Liver (tissue), 9 donors: ENCODE measurements around the gene ILDR2. TPM values are rescaled to one million over a fixed set of nuclear protein-coding genes. Genes with fewer than 3 reads are reported as not detected.

Source experiments
- DNase-seq: peaks from one replicate; pipeline ENCODE4 v3.0.0-alpha.2; 2017; ENCODE audit warnings: low spot score
- H3K27ac ChIP-seq, 2 donors: one replicate each; pipeline ENCODE4 v1.7.0; 2013; ENCODE audit warnings: inconsistent platforms in 2 of 2, low read length in 2 of 2, control low read depth in 1 of 2, low read depth in 1 of 2, mild to moderate bottlenecking in 1 of 2
- H3K27me3 ChIP-seq, 4 donors: one replicate each; pipeline versions ENCODE4 v1.6.1 to v1.7.0; 2013; ENCODE audit warnings: low read length in 3 of 4, inconsistent platforms in 1 of 4, mild to moderate bottlenecking in 1 of 4, moderate library complexity in 1 of 4; ENCODE audit not compliant: control insufficient read depth in 4 of 4, insufficient read depth in 4 of 4
- H3K36me3 ChIP-seq, 4 donors: one replicate each; pipeline versions ENCODE4 v1.6.1 to v1.7.0; 2013; ENCODE audit warnings: low read length in 3 of 4, mild to moderate bottlenecking in 3 of 4, low read depth in 1 of 4, moderate library complexity in 1 of 4; ENCODE audit not compliant: control insufficient read depth in 4 of 4, insufficient read depth in 3 of 4
- H3K4me1 ChIP-seq, 4 donors: one replicate each; pipeline versions ENCODE4 v1.6.1 to v1.7.0; 2013; ENCODE audit warnings: low read length in 3 of 4, mild to moderate bottlenecking in 3 of 4, moderate library complexity in 1 of 4; ENCODE audit not compliant: control insufficient read depth in 4 of 4, insufficient read depth in 4 of 4
- H3K4me3 ChIP-seq, 3 donors: one replicate each; pipeline versions ENCODE4 v1.6.1 to v1.7.0; 2013; ENCODE audit warnings: low read length in 3 of 3, control low read depth in 1 of 3, low read depth in 1 of 3, mild to moderate bottlenecking in 1 of 3
- H3K9ac ChIP-seq, 2 donors: one replicate each; pipeline ENCODE4 v1.7.0; 2013; ENCODE audit warnings: low read length in 2 of 2, mild to moderate bottlenecking in 2 of 2, moderate library complexity in 2 of 2, control low read depth in 1 of 2, low read depth in 1 of 2
- H3K9me3 ChIP-seq, 4 donors: one replicate each; pipeline versions ENCODE4 v1.6.1 to v1.7.0; 2013; ENCODE audit warnings: low read length in 3 of 4; ENCODE audit not compliant: control insufficient read depth in 4 of 4
- FOXA1 ChIP-seq: IDR thresholded peaks from 2 replicates; pipeline ENCODE4 v1.6.1; 2016; ENCODE audit warnings: antibody characterized with exemption
- FOXA2 ChIP-seq: IDR thresholded peaks from 2 replicates; pipeline ENCODE4 v1.6.1; 2016; ENCODE audit warnings: antibody characterized with exemption
- HNF4A ChIP-seq, 2 donors: conservative IDR thresholded peaks; 2 replicates each; pipeline ENCODE4 v1.6.1; 2016; ENCODE audit warnings: antibody characterized with exemption in 2 of 2, mild to moderate bottlenecking in 2 of 2
- JUND ChIP-seq, 2 donors: IDR thresholded peaks; 2 replicates each; pipeline ENCODE4 v1.6.1; 2016; ENCODE audit warnings: antibody characterized with exemption in 2 of 2
- NR2F2 ChIP-seq: IDR thresholded peaks from 2 replicates; pipeline ENCODE4 v1.6.1; 2016; ENCODE audit warnings: antibody characterized with exemption
- RXRA ChIP-seq, 2 donors: IDR thresholded peaks; 2 replicates each; pipeline ENCODE4 v1.6.1; 2017 to 2018; ENCODE audit warnings: antibody characterized with exemption in 2 of 2, mild to moderate bottlenecking in 1 of 2
- SP1 ChIP-seq: IDR thresholded peaks from 2 replicates; pipeline ENCODE4 v1.6.1; 2018; ENCODE audit warnings: antibody characterized with exemption, mild to moderate bottlenecking
- TAF1 ChIP-seq: conservative IDR thresholded peaks from 2 replicates; pipeline ENCODE4 v1.6.1; 2016; ENCODE audit warnings: antibody characterized with exemption, mild to moderate bottlenecking
- WGBS: extraction: QIAGEN DNeasy Blood & Tissue Kit; methylation state at CpG from one replicate; pipeline ENCODE4 v1.1.7; 2013; 5-methylcytosine and 5-hydroxymethylcytosine counted together
- polyA plus RNA-seq, 2 donors: library from polyadenylated mRNA; stranded (reverse) in 1 of 2; unstranded in 1 of 2; fragments of 200-250 nt in 1 of 2; fragments of >200 nt in 1 of 2; fragmentation: Nextera tagmentation in 1 of 2; extraction: Ambion mirVana in 1 of 2; gene quantifications; one replicate each; pipeline versions ENCODE4 v1.2.1 to v1.2.3, GENCODE V29; 2013 to 2015
- total RNA-seq, 2 donors: library from RNA; depleted of rRNA; stranded (reverse); fragments of >200 nt; gene quantifications; one replicate each; pipeline ENCODE4 v1.2.3, GENCODE V29; 2014
- TF ChIP-seq, protein P1 (sequence below): IDR thresholded peaks from 2 replicates; pipeline ENCODE4 v1.6.1; 2016; ENCODE audit warnings: antibody characterized with exemption
- TF ChIP-seq, protein P2 (sequence below): IDR thresholded peaks from 2 replicates; pipeline ENCODE4 v1.6.1; 2016; ENCODE audit warnings: antibody characterized with exemption, mild to moderate bottlenecking
- TF ChIP-seq, protein P3 (sequence below): IDR thresholded peaks from 2 replicates; pipeline ENCODE4 v1.6.1; 2016; ENCODE audit warnings: antibody characterized with exemption
- TF ChIP-seq, protein P4 (sequence below): fragments of 150-350 bp; IDR thresholded peaks from 2 replicates; pipeline ENCODE4 v1.5.1; 2017; ENCODE audit warnings: improper control_type of control experiment, low read depth, low read length; ENCODE audit not compliant: missing input control
- TF ChIP-seq, protein P5 (sequence below): IDR thresholded peaks from 2 replicates; pipeline ENCODE4 v1.6.1; 2016; ENCODE audit warnings: antibody characterized with exemption
- donor health status: healthy.
- donor health status: healthy.
- donor health status: healthy.
- donor health status: healthy.
- donor health status: healthy.

ILDR2 gene
- total and polyA plus RNA-seq, 4 donors = 0.09 to 7.4 (median 0.44) TPM

DNA sequence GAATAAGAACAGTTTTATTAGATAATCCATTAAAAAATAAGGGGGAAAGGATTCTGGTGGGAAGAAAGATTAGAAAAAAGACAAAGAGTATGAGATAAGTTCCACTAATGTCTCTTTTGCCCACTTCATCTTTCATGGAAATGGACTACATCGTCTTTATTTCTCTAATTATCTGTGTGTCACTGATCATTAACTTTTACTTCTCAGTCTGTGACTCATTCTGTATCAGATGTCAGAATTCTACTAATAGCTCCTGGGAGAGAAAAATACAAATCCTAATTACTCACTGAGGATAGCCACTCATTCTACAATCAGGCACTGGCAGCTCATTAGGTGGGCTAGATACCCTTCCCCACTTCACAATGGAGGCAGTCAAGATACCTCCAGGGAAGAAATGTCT is 41.7 kb downstream of the ILDR2 start:
- no peaks in the 10 kb centered on the region for H3K9me3 ChIP-seq
- TF ChIP-seq RXRA (IDR thresholded peaks at IDR 0.05) (no peak), SP1 (no peak), FOXA2 (no peak)
- 92% methylated on average over 1 of the region's 1 CpG for WGBS
- no peak overlapping the region for H3K9ac ChIP-seq
- no peaks in the 10 kb centered on the region for H3K36me3 ChIP-seq
- DNase-seq = no peak
- no peaks in the 10 kb centered on the region for H3K27me3 ChIP-seq
- no peaks in the 10 kb centered on the region for H3K4me1 ChIP-seq
- no peak overlapping the region for H3K4me3 ChIP-seq
- H3K27ac ChIP-seq = no peak overlapping the region

DNA sequence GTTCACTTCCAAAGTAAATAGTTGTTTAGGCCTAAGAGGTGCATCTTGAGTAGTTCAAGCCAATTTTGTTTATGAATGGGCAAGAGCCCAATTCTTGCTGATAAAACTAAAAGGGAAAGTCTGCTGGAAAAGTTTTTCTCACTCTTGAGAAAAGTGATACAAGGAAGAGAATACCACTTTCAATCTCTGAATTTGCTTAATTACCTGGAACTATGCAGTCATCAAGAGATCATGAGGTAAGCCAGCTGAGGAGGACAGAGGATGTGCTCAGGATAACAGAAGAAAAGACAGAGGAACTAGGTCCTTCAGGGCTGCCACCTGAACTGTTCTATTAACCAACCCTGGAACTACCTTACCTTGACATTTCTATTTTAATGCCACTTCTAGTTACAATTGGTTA is 42.2 kb downstream of the ILDR2 start:
- no peaks in the 10 kb centered on the region for H3K27me3 ChIP-seq
- no peaks in the 10 kb centered on the region for H3K36me3 ChIP-seq
- no peak for DNase-seq
- H3K9ac ChIP-seq = no peak overlapping the region
- no peak overlapping the region for H3K4me3 ChIP-seq
- no peaks in the 10 kb centered on the region for H3K9me3 ChIP-seq
- no peak overlapping the region for H3K27ac ChIP-seq
- TF ChIP-seq SP1 (no peak), HNF4A (conservative IDR thresholded peaks at IDR 0.05) (no peak), NR2F2 (no peak), JUND (IDR thresholded peaks at IDR 0.05) (no peak), RXRA (IDR thresholded peaks at IDR 0.05) (no peak), TAF1 (no peak), FOXA1 (no peak)
- TF ChIP-seq, protein P1, sequence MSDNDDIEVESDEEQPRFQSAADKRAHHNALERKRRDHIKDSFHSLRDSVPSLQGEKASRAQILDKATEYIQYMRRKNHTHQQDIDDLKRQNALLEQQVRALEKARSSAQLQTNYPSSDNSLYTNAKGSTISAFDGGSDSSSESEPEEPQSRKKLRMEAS = no peak
- TF ChIP-seq, protein P2, sequence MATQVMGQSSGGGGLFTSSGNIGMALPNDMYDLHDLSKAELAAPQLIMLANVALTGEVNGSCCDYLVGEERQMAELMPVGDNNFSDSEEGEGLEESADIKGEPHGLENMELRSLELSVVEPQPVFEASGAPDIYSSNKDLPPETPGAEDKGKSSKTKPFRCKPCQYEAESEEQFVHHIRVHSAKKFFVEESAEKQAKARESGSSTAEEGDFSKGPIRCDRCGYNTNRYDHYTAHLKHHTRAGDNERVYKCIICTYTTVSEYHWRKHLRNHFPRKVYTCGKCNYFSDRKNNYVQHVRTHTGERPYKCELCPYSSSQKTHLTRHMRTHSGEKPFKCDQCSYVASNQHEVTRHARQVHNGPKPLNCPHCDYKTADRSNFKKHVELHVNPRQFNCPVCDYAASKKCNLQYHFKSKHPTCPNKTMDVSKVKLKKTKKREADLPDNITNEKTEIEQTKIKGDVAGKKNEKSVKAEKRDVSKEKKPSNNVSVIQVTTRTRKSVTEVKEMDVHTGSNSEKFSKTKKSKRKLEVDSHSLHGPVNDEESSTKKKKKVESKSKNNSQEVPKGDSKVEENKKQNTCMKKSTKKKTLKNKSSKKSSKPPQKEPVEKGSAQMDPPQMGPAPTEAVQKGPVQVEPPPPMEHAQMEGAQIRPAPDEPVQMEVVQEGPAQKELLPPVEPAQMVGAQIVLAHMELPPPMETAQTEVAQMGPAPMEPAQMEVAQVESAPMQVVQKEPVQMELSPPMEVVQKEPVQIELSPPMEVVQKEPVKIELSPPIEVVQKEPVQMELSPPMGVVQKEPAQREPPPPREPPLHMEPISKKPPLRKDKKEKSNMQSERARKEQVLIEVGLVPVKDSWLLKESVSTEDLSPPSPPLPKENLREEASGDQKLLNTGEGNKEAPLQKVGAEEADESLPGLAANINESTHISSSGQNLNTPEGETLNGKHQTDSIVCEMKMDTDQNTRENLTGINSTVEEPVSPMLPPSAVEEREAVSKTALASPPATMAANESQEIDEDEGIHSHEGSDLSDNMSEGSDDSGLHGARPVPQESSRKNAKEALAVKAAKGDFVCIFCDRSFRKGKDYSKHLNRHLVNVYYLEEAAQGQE = no peak
- TF ChIP-seq, protein P3, sequence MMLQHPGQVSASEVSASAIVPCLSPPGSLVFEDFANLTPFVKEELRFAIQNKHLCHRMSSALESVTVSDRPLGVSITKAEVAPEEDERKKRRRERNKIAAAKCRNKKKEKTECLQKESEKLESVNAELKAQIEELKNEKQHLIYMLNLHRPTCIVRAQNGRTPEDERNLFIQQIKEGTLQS = no peak
- TF ChIP-seq, protein P4, sequence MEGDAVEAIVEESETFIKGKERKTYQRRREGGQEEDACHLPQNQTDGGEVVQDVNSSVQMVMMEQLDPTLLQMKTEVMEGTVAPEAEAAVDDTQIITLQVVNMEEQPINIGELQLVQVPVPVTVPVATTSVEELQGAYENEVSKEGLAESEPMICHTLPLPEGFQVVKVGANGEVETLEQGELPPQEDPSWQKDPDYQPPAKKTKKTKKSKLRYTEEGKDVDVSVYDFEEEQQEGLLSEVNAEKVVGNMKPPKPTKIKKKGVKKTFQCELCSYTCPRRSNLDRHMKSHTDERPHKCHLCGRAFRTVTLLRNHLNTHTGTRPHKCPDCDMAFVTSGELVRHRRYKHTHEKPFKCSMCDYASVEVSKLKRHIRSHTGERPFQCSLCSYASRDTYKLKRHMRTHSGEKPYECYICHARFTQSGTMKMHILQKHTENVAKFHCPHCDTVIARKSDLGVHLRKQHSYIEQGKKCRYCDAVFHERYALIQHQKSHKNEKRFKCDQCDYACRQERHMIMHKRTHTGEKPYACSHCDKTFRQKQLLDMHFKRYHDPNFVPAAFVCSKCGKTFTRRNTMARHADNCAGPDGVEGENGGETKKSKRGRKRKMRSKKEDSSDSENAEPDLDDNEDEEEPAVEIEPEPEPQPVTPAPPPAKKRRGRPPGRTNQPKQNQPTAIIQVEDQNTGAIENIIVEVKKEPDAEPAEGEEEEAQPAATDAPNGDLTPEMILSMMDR = no peak
- TF ChIP-seq, protein P5, sequence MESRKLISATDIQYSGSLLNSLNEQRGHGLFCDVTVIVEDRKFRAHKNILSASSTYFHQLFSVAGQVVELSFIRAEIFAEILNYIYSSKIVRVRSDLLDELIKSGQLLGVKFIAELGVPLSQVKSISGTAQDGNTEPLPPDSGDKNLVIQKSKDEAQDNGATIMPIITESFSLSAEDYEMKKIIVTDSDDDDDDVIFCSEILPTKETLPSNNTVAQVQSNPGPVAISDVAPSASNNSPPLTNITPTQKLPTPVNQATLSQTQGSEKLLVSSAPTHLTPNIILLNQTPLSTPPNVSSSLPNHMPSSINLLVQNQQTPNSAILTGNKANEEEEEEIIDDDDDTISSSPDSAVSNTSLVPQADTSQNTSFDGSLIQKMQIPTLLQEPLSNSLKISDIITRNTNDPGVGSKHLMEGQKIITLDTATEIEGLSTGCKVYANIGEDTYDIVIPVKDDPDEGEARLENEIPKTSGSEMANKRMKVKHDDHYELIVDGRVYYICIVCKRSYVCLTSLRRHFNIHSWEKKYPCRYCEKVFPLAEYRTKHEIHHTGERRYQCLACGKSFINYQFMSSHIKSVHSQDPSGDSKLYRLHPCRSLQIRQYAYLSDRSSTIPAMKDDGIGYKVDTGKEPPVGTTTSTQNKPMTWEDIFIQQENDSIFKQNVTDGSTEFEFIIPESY = no peak
- H3K4me1 ChIP-seq = no peaks in the 10 kb centered on the region
